HG03103 (cell line): ENCODE data around the gene PITX1.

Experiments used
- ATAC-seq: cut with Tn5 transposase; IDR thresholded peaks from one replicate; pipeline ENCODE4 v1.9.1; 2021; ENCODE audit warnings: low read depth; ENCODE audit not compliant: unreplicated experiment

PITX1 gene

GRCh38 chr5:135030123-135030955 is 3.7 kb downstream of the PITX1 start:
- ATAC-seq, result no peak

DNA sequence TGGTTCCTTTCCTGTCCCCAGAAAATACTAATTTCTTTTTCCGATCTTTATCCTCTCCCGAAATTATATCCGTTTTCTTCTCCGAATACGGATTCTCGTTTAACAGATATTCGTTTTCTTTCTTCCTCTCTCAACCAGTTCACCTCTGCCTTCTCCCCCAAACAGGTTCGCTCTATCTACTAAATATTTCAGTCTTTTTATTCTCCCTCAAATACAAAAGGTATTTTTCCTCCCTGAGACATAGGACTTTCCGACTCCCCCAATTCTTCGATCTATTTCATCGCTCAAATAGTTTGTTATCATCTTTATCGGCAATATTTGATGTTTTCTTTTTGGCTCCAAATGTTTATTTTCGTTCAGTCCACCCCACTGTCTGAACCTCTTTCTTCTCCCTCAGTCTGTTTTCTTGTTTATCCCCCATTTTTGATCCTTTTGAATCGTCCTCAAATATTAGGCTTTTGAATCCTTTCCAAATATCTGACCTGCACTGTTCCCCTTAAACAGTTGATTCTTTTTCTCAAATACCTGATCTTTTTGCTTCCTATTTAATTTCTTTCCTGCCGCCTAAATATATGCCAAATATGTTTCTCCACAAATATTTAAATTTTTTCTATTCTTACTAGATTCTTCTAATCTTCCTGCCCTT is 4.4 kb downstream of the PITX1 start:
- ATAC-seq, result no peak

GRCh38 chr5:135028791-135029476 is 5.1 kb downstream of the PITX1 start:
- no peak for ATAC-seq

DNA sequence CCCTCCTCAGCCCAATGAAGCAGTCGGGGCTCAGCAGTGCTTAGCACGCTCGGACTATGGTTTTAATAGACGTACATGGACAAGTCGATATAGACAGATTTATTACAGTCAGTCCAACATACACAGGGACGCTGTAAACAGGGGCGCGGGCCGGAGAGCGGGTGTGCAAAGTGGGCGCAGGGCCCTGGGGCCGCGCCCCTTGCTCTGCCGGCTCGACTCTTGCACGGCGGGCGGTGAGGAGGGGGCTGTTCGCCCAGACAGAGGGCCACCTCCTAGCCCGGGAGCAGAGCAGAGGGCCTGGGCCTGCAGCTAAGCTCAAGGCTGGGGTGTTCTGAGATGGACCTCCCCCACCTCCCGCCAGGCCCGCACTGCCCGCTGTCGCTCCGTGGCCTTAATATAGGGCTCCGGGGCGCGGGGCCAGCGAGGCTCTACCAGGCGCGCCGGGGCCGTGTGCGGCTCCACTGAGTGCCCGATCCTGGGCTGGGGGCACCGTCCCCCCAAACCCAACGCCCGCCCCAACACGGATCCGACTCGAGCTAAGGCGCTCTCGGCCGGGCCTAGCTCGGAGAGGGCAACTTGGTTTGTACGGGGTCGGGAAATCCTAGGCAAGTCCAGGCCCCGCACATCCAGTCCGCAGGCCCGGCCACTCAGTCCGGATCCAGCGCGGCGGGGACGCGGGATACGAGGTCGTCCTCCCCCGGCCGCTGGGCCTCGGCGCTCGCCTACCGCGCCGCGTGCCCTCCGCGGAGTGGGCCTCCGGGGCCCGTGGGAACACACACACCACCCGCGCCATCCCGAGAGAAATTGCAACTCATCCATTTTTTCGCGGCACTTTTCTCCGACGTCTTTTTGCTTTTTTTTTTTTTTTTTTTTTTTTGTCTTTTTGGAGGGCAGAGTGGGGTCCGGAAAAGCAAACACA is 6.1 kb downstream of the PITX1 start:
- ATAC-seq, result no peak

DNA sequence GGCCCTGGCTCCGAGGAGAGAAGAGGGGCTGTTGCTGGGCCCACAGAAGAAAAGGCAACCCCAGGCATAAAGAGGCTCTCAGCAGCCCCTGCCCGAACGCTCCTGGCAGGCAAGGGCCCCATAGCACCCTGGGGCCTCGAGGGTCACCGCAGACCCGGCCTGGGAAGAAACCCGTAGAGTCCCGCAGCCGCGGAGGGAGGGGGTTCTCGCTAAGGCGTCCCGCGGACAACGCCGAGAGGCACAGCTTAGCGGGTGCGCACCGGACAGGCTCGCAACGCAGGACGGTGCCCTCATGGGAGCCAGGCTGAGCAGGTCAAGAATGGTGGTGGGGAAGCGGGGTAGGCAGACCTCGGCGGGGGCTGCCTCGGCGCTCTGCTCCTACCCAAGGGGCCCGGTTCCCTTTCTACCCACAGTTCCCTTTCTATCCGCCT is 6.7 kb downstream of the PITX1 start:
- ATAC-seq, result no peak

DNA sequence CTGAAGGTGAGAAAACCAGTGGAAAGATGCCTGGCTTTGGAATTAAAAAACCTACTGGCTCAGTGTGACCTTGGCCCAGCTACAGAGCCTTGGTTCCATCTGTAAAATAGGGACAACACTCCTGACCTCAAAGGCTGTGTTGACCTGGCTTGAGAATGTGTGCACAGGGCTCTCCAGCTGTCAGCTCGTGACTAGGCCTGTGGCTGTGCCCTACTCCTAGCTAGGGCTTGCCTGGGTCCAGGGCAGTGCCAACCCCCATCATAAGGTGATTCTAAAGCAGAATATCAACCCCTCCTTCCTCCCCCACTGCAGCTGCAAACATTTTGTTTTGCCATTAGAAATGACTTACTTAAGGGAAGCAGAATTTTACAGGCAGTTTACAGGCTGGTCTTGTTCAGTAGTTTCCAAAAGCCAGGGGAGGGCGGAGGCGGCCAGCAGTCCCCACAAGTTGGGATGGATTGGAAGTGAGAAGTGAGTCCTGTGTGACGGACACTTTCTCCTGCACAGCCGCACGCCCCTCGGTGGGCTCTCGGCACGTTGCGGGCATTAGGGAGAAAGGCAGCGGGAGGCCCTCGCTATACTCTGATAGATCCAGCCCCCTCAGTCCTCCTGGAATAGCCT is 7.3 kb downstream of the PITX1 start:
- ATAC-seq, result no peak

GRCh38 chr5:135025730-135026644 is 8.0 kb downstream of the PITX1 start:
- no peak for ATAC-seq

DNA sequence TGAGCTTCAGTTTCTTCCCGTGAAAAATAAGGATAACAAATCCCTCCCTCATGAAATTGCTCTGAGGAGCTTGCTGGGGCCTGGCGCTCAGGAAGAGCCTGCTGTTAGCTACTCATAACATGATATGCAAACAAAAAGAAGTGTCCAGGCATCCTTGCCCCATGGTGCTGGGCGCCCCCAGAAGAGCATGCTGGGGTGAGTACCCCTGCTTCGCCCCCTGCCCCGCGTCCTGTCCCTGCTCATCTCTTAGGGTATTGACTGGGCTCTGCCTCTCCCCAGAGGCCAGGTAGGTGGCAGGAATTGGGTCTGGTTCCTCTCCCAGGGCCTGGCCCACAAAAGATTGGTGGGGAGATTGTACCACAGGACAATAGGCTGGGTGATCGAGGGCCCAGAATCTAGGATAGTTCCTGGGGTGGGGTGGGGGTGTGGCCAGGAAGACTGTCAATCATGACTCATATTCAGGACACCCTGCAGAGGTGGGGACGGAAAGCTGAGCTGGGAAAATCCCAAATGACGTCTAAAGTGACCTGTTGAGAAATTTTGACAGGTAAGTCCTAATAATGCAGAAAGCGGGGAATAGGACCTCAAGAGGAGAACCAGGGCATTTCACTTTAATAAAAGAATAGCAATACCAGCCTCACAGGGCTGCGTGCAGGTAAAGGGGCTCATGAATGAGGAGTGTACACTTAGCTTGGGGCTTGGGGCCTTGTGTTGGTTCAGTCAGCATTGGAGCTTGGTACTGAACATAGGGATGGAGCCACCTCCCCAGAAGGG is 8.9 kb downstream of the PITX1 start:
- no peak for ATAC-seq

DNA sequence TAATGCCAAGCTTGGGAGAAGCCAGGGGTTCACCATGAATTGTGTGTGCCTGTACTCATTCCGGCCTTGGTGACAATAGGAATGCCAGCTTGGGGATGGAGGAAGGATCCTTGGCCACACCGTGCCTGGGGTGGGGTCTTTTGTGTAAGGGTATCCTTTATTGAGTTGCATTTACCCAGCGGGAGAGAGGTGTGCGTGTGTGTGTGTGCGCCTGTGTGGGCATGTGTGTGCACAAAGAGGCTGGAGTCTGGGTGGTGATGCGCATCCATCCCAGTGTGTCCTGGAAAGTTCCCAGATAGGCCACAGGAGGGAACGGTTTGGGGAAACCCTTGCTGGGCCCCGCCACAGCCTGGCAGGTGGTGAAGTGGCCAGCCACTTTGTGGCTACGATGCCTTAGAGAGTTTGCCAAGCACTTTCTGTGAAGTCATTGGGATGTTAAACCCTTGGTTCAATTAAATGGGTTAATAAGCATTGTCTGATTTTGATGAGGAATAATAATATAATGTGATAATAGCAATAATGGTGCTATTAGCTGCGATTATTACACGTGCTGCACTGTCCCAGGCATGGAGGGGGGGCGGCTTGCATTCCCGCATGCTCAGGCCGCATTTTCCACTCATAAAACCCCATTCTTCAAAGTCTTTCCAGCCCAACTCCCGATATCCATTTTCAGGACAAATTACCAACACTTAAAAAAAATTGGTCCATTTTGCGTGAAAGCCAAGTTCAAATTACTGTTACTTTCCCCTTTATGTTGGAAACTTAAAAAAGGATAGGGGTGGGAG is 13.7 kb downstream of the PITX1 start:
- no peak for ATAC-seq

GRCh38 chr5:135019314-135019713 is 14.7 kb downstream of the PITX1 start:
- ATAC-seq, result no peak

GRCh38 chr5:135018457-135018856 is 15.6 kb downstream of the PITX1 start:
- ATAC-seq, result no peak

- ATAC-seq, result no peak
Measured at GRCh38 chr5:135016861-135017290, 17.2 kb downstream of the PITX1 start.

DNA sequence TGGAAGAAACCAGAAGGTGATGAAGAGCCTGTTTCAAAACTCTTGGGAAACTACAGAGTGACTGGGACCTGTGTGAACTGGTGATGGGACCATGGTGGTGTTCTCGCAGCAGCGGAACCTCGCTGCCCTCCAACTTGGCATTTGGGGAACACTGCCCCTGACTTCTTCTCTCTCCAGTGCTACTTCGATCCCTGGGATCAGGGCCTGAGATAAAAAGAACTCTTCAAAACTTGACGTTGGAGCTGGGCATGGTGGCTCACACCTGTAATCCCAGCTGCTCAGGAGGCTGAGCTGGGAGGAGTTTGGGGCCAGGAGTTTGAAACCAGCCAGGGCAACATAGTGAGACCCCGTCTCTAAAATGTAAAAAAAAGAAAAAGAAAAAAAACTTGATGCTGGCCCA is 18.1 kb downstream of the PITX1 start:
- ATAC-seq, result no peak

DNA sequence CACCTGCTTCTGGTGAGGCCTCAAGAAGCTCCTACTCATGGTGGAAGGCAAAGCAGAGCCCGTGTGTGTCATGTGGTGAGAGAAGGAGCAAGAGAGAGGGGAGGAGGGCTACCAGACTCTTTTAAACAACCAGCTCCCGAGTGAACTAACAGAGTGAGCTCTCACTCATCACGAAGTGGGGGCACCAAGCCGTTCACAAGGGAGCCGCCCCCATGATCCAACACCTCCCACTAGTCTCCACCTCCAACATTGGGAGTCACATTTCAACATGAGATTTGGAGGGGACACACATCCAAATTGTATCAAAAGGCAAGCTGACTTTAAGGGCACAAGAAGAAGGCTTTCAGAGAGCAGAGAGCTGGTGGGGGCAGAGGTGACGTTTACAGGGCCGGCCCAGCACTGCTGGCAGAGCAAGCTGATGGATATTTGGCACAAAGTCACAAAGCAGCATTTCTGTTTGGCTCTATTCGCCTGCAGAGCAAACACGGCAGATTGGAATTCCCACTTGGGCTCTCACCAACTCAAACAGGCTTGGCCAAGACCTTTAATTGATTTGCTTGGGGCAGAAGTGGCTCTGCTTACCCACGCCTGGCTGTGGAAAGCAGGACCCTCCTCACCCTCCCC is 20.0 kb downstream of the PITX1 start:
- no peak for ATAC-seq

- no peak for ATAC-seq
Measured at GRCh38 chr5:135013445-135013844, 20.6 kb downstream of the PITX1 start.

DNA sequence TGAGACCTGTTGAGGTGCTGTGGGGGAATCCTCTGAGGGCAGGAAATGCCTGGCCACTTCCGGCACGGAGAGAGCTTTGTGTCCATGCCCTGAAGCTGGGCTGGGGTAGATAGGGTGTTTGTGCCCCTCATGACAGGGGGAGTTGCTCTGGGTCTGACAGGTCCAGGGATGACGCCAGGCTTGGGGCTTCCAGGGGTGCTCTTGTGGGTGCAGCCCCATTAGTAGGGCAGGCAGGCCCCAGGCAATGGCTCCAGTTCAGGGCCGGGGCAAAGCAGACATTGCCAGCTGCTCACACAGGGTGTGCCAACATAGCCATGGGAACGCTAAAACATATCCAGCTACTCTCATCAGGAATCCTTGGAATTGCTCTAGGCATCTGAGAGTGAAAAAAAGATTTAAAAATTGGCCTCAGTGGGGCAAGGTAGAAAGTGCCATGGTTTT is 21.1 kb downstream of the PITX1 start:
- no peak for ATAC-seq

- no peak for ATAC-seq
Measured at GRCh38 chr5:135012033-135012588, 21.9 kb downstream of the PITX1 start.
